HepG2 (cell line): Measurements from ENCODE around the gene HMGN4. TPM values are rescaled to one million over a fixed set of nuclear protein-coding genes. Genes with fewer than 3 reads are reported as not detected.

Experiments
- AKAP8 ChIP-seq: sonication (generic); formaldehyde crosslinking; IDR thresholded peaks from 2 replicates; pipeline ENCODE4 v1.5.1; 2020; ENCODE audit warnings: mild to moderate bottlenecking, missing genetic modification reagents
- ARNT2 ChIP-seq: sonication (generic); formaldehyde crosslinking; IDR thresholded peaks from 2 replicates; pipeline ENCODE4 v1.8.0; 2022; ENCODE audit warnings: mild to moderate bottlenecking, low read depth, missing genetic modification reagents, moderate library complexity
- EHMT2 ChIP-seq: fragments of 200-600 bp; sonication (generic); IDR thresholded peaks from 2 replicates; pipeline ENCODE4 v1.7.0; 2017; ENCODE audit warnings: antibody characterized with exemption, low read depth, low read length, borderline replicate concordance
- ELF4 ChIP-seq: sonication (generic); formaldehyde crosslinking; IDR thresholded peaks from 2 replicates; pipeline ENCODE4 v1.5.0; 2020; ENCODE audit warnings: missing genetic modification reagents, mild to moderate bottlenecking, moderate library complexity, borderline replicate concordance
- FOXC1 ChIP-seq: sonication (generic); formaldehyde crosslinking; IDR thresholded peaks from 2 replicates; pipeline ENCODE4 v1.8.0; 2022; ENCODE audit warnings: mild to moderate bottlenecking, missing genetic modification reagents, borderline replicate concordance
- HNRNPUL1 ChIP-seq: fragments of 200-400 bp; formaldehyde crosslinking; IDR thresholded peaks from 2 replicates; pipeline ENCODE4 v1.6.1; 2017; ENCODE audit warnings: low read depth, mild to moderate bottlenecking, low read length, moderate library complexity
- MAZ ChIP-seq, 2 experiments: sonication (generic) in 1 of 2; formaldehyde crosslinking in 1 of 2; IDR thresholded peaks; 2 replicates each; pipeline versions ENCODE4 v1.5.0 to v1.6.1; 2012 to 2020; ENCODE audit warnings: low read depth in 2 of 2, mild to moderate bottlenecking in 2 of 2, borderline replicate concordance in 1 of 2, improper control_type of control experiment in 1 of 2, low read length in 1 of 2, missing genetic modification reagents in 1 of 2, moderate library complexity in 1 of 2
- MED1 ChIP-seq: sonication (generic); formaldehyde crosslinking; IDR thresholded peaks from 2 replicates; pipeline ENCODE4 v1.4.0; 2020; ENCODE audit warnings: missing genetic modification reagents
- NFKB2 ChIP-seq: sonication (generic); formaldehyde crosslinking; IDR thresholded peaks from 2 replicates; pipeline ENCODE4 v1.4.0; 2020; ENCODE audit warnings: missing genetic modification reagents, borderline replicate concordance
- POLR2A ChIP-seq, 2 experiments: IDR thresholded peaks; 2 replicates each; pipeline ENCODE4 v1.6.1; 2011; ENCODE audit warnings: low read depth in 2 of 2, low read length in 2 of 2, mild to moderate bottlenecking in 1 of 2, moderate library complexity in 1 of 2; ENCODE audit not compliant: insufficient read depth in 1 of 2
- RAD21 ChIP-seq: fragments of 450-650 bp; formaldehyde crosslinking; IDR thresholded peaks from 2 replicates; pipeline ENCODE4 v1.5.0; 2020; ENCODE audit warnings: mild to moderate bottlenecking
- RELA ChIP-seq: sonication (generic); formaldehyde crosslinking; IDR thresholded peaks from 2 replicates; pipeline ENCODE4 v1.4.0; 2020; ENCODE audit warnings: missing genetic modification reagents
- SMYD3 ChIP-seq: sonication (generic); formaldehyde crosslinking; IDR thresholded peaks from 2 replicates; pipeline ENCODE4 v1.8.1; 2023; ENCODE audit warnings: mild to moderate bottlenecking, missing genetic modification reagents
- SRF ChIP-seq: IDR thresholded peaks from 2 replicates; pipeline ENCODE4 v1.6.1; 2011; ENCODE audit warnings: mild to moderate bottlenecking, low read depth, low read length, moderate library complexity
- TCF7L2 ChIP-seq: IDR thresholded peaks from 2 replicates; pipeline ENCODE4 v1.6.1; 2011; ENCODE audit warnings: mild to moderate bottlenecking, low read depth, low read length, moderate library complexity
- ZNF331 ChIP-seq: sonication (generic); formaldehyde crosslinking; IDR thresholded peaks from 2 replicates; pipeline ENCODE4 v1.4.0; 2020; ENCODE audit warnings: missing genetic modification reagents
- ZNF552 ChIP-seq: sonication (generic); formaldehyde crosslinking; IDR thresholded peaks from 2 replicates; pipeline ENCODE4 v1.9.0; 2022; ENCODE audit warnings: missing genetic modification reagents, mild to moderate bottlenecking, borderline replicate concordance
- ZNF572 ChIP-seq: sonication (generic); formaldehyde crosslinking; IDR thresholded peaks from 2 replicates; pipeline ENCODE4 v1.5.1; 2020; ENCODE audit warnings: mild to moderate bottlenecking, missing genetic modification reagents
- ZNF713 ChIP-seq: sonication (generic); formaldehyde crosslinking; IDR thresholded peaks from 2 replicates; pipeline ENCODE4 v1.4.0; 2020; ENCODE audit warnings: mild to moderate bottlenecking, missing genetic modification reagents
- polyA plus RNA-seq, 8 experiments: library from polyadenylated mRNA; depleted of rRNA in 3 of 8; stranded (reverse) in 7 of 8; unstranded in 1 of 8; fragments of >200 nt; fragmentation: Illumina TruSeq in 4 of 8; extraction: Trizol in 4 of 8; gene quantifications; 2 replicates each; pipeline versions ENCODE4 v1.2.1 to v1.2.3, GENCODE V29; 2011 to 2016; ENCODE audit warnings: low read depth in 4 of 8, missing spikeins in 1 of 8, mixed read lengths in 1 of 8; ENCODE audit not compliant: insufficient read depth in 1 of 8
- total RNA-seq, 5 experiments: library from RNA; depleted of rRNA; stranded (reverse); fragments of >200 nt; fragmentation: Illumina TruSeq; extraction: Trizol; gene quantifications; 2 replicates each; pipeline ENCODE4 v1.2.3, GENCODE V29; 2016; ENCODE audit warnings: low read depth in 1 of 5
- TF ChIP-seq, protein P1 (sequence below): IDR thresholded peaks from 2 replicates; pipeline ENCODE4 v1.6.1; 2016; ENCODE audit warnings: low read depth, control low read depth
- TF ChIP-seq, protein P2 (sequence below): sonication (generic); formaldehyde crosslinking; IDR thresholded peaks from 2 replicates; pipeline ENCODE4 v1.8.0; 2022; ENCODE audit warnings: mild to moderate bottlenecking, missing genetic modification reagents; ENCODE audit not compliant: insufficient replicate concordance
- TF ChIP-seq, protein P3 (sequence below): sonication (generic); formaldehyde crosslinking; IDR thresholded peaks from 2 replicates; pipeline ENCODE4 v1.9.0; 2021; ENCODE audit warnings: missing genetic modification reagents, mild to moderate bottlenecking, borderline replicate concordance
- TF ChIP-seq, protein P4 (sequence below): sonication (generic); formaldehyde crosslinking; IDR thresholded peaks from 2 replicates; pipeline ENCODE4 v1.4.0; 2020; ENCODE audit warnings: missing genetic modification reagents

HMGN4 gene
- total and polyA plus RNA-seq, 2 of the 13 experiments (the other 11 are each of a cell fraction or from before 2014, with no cell fraction given) = 39.9 to 52.1 TPM

DNA sequence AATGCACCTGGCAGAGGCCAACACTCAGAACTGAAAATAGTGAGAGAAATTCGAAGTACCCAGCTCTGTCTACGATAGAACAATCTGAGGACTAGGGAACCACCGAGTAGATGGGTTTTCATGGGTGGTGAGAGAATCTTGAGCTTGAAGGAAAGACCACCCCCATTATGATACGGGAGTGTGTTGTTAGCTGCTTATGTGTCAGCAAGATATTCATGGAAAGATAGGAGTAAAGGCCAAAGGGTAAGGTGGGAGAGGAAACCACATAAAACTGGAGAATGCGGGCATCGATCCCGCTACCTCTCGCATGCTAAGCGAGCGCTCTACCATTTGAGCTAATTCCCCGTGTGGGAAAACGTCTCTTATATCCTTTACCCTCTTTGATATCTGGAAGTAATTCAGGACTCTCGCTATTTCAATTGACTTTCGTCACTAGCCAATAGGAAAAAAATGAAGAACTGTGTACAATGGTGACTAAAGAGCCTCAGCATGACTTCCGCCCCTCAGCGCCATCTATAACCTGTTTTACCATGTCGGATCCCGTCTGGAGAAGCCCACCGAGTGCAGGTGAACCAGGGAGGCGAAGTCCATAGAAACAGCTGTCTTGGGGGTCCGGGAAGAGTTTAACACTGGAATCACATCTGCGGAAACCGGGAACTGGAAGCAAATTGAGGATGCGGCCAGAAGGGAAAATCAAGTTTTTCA lies 33.6 kb downstream of the HMGN4 start (continued):
- TF ChIP-seq, protein P1, sequence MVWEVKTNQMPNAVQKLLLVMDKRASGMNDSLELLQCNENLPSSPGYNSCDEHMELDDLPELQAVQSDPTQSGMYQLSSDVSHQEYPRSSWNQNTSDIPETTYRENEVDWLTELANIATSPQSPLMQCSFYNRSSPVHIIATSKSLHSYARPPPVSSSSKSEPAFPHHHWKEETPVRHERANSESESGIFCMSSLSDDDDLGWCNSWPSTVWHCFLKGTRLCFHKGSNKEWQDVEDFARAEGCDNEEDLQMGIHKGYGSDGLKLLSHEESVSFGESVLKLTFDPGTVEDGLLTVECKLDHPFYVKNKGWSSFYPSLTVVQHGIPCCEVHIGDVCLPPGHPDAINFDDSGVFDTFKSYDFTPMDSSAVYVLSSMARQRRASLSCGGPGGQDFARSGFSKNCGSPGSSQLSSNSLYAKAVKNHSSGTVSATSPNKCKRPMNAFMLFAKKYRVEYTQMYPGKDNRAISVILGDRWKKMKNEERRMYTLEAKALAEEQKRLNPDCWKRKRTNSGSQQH = peak; percentile 66; the same call in 1 of the 2 replicates
- TF ChIP-seq SMYD3 (CRISPR knock-in tag) (peak; percentile 92), TCF7L2 (no peak), SRF (0 out of 2 replicates have a peak, but pooled peaks have one; percentile 12), ZNF331 (peak; percentile 95), ZNF572 (CRISPR knock-in tag) (no peak), ARNT2 (no peak; the same call in 1 of the 2 replicates), MED1 (CRISPR knock-in tag) (peak; percentile 73), ELF4 (CRISPR knock-in tag) (peak; percentile 50; the same call in 1 of the 2 replicates), RELA (CRISPR knock-in tag) (0 out of 2 replicates have a peak, but pooled peaks have one; percentile 40), MAZ (IDR thresholded peaks at IDR 0.05; ENCODE audit: borderline replicate concordance, low read depth, low read length) (no peak), MAZ (CRISPR knock-in tag; IDR thresholded peaks at IDR 0.05; ENCODE audit: low read depth) (peak; percentile 76; the same call in 1 of the 2 replicates), FOXC1 (CRISPR knock-in tag) (0 out of 2 replicates have a peak, but pooled peaks have one; percentile 72), POLR2A (IDR thresholded peaks at IDR 0.05; ENCODE audit: insufficient read depth in 1 of 2, low read depth in 2 of 2, low read length in 2 of 2) (peak; percentile 22 to 28; a peak in 1 of 4 replicates), HNRNPUL1 (no peak), ZNF552 (no peak), EHMT2 (peak; percentile 69; the same call in 1 of the 2 replicates), NFKB2 (CRISPR knock-in tag) (no peak), ZNF713 (CRISPR knock-in tag) (0 out of 2 replicates have a peak, but pooled peaks have one; percentile 81), RAD21 (CRISPR knock-in tag) (0 out of 2 replicates have a peak, but pooled peaks have one; percentile 31), AKAP8 (CRISPR knock-in tag) (no peak)
- TF ChIP-seq, protein P2, sequence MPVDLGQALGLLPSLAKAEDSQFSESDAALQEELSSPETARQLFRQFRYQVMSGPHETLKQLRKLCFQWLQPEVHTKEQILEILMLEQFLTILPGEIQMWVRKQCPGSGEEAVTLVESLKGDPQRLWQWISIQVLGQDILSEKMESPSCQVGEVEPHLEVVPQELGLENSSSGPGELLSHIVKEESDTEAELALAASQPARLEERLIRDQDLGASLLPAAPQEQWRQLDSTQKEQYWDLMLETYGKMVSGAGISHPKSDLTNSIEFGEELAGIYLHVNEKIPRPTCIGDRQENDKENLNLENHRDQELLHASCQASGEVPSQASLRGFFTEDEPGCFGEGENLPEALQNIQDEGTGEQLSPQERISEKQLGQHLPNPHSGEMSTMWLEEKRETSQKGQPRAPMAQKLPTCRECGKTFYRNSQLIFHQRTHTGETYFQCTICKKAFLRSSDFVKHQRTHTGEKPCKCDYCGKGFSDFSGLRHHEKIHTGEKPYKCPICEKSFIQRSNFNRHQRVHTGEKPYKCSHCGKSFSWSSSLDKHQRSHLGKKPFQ (CRISPR knock-in tag) = no peak
- TF ChIP-seq, protein P3, sequence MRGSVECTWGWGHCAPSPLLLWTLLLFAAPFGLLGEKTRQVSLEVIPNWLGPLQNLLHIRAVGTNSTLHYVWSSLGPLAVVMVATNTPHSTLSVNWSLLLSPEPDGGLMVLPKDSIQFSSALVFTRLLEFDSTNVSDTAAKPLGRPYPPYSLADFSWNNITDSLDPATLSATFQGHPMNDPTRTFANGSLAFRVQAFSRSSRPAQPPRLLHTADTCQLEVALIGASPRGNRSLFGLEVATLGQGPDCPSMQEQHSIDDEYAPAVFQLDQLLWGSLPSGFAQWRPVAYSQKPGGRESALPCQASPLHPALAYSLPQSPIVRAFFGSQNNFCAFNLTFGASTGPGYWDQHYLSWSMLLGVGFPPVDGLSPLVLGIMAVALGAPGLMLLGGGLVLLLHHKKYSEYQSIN = no peak
- TF ChIP-seq, protein P4, sequence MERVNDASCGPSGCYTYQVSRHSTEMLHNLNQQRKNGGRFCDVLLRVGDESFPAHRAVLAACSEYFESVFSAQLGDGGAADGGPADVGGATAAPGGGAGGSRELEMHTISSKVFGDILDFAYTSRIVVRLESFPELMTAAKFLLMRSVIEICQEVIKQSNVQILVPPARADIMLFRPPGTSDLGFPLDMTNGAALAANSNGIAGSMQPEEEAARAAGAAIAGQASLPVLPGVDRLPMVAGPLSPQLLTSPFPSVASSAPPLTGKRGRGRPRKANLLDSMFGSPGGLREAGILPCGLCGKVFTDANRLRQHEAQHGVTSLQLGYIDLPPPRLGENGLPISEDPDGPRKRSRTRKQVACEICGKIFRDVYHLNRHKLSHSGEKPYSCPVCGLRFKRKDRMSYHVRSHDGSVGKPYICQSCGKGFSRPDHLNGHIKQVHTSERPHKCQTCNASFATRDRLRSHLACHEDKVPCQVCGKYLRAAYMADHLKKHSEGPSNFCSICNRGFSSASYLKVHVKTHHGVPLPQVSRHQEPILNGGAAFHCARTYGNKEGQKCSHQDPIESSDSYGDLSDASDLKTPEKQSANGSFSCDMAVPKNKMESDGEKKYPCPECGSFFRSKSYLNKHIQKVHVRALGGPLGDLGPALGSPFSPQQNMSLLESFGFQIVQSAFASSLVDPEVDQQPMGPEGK (CRISPR knock-in tag) = peak; percentile 68
